Measurements from ENCODE around the gene PDSS1. TPM values are rescaled to one million over a fixed set of nuclear protein-coding genes. Genes with fewer than 3 reads are reported as not detected.
"Not testable (repeated sequence)": the region's sequence is repeated elsewhere in the genome, so short reads cannot be mapped to it uniquely, and the experiment has no call there.

PDSS1 gene
- 2.0 and 5.0 TPM in 2 replicates for total RNA-seq
- polyA plus RNA-seq (2012) = 2.0 TPM

- DNase-seq (ENCODE audit: low read depth) = peak; percentile 76
Measured at GRCh38 chr10:26697163-26697921, at the start of gene PDSS1. Gene PDSS1 (plus strand): TSS chr10:26697701. CDS start chr10:26697712, 11 bp downstream.

DNA sequence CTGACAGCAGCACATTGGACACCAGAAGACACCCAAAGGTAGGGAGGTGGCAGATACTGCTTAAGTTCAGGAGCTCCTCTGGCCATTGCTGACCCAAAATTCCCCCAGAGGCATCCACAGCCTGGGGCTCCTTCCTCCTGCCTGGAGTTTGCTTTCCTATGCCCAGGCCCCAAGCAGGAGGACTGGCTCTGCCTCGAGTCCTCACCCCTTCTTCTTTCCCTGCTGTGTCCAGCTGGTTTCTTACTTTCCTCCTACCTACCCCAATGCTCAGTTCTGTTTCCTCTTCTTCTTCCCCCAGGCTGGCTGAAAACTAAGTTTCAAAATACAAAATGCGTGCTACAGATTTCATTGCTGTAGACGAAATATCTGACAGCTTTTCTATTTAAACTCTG lies 49.3 kb upstream of the PDSS1 start:
- not testable (repeated sequence) for DNase-seq (ENCODE audit: low read depth)

GRCh38 chr10:26650406-26650805 lies 47.1 kb upstream of the PDSS1 start:
- DNase-seq (ENCODE audit: low read depth) = peak; percentile 3

GRCh38 chr10:26651476-26651875 lies 46.0 kb upstream of the PDSS1 start:
- not testable (repeated sequence) for DNase-seq (ENCODE audit: low read depth)

DNA sequence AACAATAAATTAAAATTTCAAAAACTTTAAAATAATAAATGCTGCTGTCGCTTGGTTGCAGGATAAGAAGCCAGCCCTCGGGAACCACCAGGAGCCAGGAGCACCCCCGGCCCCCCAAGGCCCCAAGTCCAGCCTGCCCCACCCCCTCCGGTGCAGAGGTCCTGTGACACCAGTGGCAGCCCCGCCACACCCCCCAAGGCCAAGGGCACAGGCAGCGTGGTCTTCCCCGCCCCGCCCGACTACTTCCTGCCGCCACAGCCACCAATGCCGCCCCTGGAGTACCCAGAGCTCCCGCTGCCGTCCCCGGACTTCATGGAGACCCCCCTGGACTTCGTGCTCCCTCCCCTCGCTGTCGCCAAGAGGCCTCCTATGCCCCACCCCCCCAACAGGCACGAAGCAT lies 44.5 kb upstream of the PDSS1 start:
- DNase-seq (ENCODE audit: low read depth) = no peak

GRCh38 chr10:26655746-26656145 lies 41.8 kb upstream of the PDSS1 start:
- no peak for DNase-seq (ENCODE audit: low read depth)

DNA sequence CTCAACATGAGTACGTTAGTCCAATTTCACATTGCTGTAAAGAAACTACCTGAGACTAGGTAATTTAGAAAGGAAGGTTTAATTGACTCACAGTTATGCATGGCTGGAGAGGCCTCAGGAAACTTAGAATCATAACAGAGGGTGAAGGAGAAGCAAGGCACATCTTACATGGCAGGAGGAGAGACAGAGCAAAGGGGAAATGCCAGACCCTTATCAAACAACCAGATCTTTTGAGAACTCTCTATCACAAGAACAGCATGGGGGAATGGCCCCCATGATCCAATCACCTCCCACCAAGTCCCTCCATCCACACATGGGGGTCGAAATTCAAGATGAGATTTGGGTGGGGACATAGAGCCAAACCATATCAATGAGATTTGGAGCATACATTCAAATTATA lies 34.6 kb upstream of the PDSS1 start:
- no peak for DNase-seq (ENCODE audit: low read depth)

GRCh38 chr10:26665080-26666048 lies 32.1 kb upstream of the PDSS1 start:
- DNase-seq (ENCODE audit: low read depth) = no peak

- no peak for DNase-seq (ENCODE audit: low read depth)
Measured at GRCh38 chr10:26675873-26676257, 21.6 kb upstream of the PDSS1 start.

DNA sequence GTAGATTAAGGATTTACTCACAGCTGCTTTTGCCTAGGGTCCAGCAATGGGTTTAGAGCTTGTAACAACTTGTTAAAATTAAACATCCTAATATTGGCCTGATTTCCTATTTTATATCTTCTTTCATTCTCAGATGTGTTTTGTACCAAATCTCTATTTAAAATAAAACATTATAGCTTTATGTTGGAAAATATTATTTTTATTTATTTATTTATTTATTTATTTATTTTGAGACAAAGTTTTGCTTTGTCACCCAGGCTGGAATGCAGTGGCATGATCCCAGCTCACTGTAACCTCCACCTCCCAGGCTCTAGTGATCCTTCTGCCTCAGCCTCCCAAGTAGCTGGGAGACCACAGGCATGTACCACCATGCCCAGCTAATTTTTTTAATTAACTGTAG lies 17.9 kb upstream of the PDSS1 start:
- no peak for DNase-seq (ENCODE audit: low read depth)

DNA sequence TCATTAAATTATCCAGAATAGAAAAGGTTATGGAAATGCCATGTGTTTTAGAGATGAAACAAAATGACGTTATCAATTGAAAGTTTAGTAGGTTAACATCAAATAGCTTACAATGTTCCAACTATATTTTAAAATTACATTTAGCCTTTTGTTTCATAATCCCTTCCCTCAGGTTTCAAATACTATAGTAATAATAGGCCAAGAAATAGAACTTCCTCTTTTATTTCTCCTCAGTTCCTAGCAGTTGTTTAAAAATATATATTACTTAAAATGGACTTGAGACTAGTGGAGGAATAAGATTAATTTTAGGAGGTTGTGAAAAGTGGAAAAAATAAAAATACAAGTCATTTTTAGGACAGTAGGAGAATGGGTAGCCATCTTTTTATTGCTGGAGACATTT lies 16.4 kb upstream of the PDSS1 start:
- DNase-seq (ENCODE audit: low read depth) = no peak

DNA sequence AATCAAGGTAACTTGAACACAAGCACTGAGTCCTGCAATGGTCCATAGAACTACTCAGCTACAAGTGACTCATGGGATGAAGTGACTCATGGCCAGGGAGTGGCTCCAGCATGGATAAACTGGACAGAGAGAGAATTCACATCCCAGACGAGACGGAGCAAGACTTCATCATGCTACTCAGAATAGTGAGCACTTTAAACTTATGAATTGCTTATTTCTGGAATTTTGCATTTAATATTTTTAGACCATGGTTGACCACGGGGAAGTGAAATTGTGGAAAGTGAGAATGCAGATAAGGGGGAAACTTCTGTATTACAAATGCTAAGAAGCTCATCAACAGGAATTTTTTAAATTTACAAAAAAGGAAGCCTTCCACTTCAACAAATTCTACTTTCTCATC lies 15.5 kb upstream of the PDSS1 start:
- DNase-seq (ENCODE audit: low read depth) = peak; percentile 45

GRCh38 chr10:26682931-26683330 lies 14.6 kb upstream of the PDSS1 start:
- DNase-seq (ENCODE audit: low read depth) = no peak

- peak; percentile 47 for DNase-seq (ENCODE audit: low read depth)
Measured at GRCh38 chr10:26684667-26685264, 12.7 kb upstream of the PDSS1 start.

DNA sequence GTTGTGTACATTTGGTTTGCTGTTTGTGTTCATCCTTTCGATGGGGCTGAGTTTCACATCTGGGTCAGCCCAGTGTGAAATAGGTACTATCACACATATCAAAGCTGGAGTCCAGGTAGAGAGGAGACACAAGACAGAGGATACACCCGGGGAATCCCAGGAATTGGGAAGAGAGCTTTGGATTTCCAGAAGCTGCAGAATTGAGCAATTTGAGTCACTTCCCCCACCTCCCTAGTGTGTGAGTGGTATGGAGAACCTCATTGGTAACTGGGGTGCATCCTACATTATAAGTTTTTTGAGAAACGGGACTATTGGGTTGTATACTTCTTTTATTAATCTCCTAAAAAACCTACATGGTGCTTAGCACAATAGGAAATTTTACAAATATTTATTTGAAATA lies 12.1 kb upstream of the PDSS1 start:
- DNase-seq (ENCODE audit: low read depth) = no peak

GRCh38 chr10:26689399-26689798 lies 8.1 kb upstream of the PDSS1 start:
- DNase-seq (ENCODE audit: low read depth) = no peak

- no peak for DNase-seq (ENCODE audit: low read depth)
Measured at GRCh38 chr10:26690731-26691475, 6.6 kb upstream of the PDSS1 start.

GRCh38 chr10:26694536-26694935 lies 3.0 kb upstream of the PDSS1 start:
- peak; percentile 29 for DNase-seq (ENCODE audit: low read depth)

GRCh38 chr10:26696786-26697162 lies 727 bp upstream of the PDSS1 start:
- DNase-seq (ENCODE audit: low read depth) = no peak

GRCh38 chr10:26697922-26698608 lies 564 bp downstream of the PDSS1 start:
- DNase-seq (ENCODE audit: low read depth) = no peak

DNA sequence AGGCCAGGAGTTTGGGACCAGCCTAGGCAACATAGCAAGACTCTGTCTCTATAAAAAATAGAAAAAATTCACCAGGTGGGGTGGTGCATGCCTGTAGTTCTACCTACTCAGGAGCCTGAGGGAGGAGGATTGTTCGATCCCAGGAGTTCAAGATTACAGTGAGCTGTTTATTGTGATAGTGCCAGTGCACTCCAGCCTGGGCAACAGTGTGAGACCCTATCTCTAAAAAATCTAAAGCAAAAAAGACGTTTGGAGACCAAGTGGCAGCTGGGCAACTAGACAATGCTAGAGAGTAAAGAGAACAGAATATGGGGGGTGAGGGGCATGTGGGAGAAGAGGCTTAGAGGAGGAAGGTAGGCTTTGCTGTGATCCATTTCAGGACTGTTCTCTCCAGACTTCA lies 1.4 kb downstream of the PDSS1 start:
- DNase-seq (ENCODE audit: low read depth) = no peak
